ENCODE data around the gene LATS1. TPM values are rescaled to one million over a fixed set of nuclear protein-coding genes. Genes with fewer than 3 reads are reported as not detected.

The LATS1 gene
- total and polyA plus RNA-seq, 8 donors, result 25.6 to 34.1 (median 32.6) TPM

DNA sequence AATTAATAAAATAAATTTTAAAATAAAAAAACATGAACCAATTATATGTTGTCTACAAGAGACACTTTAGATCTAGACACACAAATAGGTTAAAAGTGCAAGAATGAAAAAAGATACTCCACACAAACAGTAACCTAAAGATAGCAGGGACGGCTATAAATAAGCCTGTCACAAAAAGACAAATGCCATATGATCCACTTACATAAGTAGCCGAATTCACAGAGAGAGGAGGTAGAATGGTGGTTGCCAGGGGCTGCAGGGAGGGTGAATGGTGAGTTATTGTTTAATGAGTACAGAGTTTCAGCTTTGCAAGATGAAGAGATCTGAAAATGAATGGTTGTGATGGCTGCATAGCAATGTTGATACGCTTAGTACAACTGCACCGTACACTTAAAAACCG is 102.1 kb downstream of the LATS1 start:
- Histone ChIP-seq H3K4me3 (no peak overlapping the region), H3K27me3 (no peaks in the 10 kb centered on the region), H3K4me1 (no peaks in the 10 kb centered on the region), H3K36me3 (peaks cover 0 to 43% of the 10 kb centered on the region in 2 donors), H3K9me3 (peaks cover 0 to 8% of the 10 kb centered on the region in 2 donors), H3K27ac (no peak overlapping the region)
- intact Hi-C loops (cut with DNase I), result no loop called here
- ATAC-seq (no peak), DNase-seq (no peak)
- TF ChIP-seq, protein P1, sequence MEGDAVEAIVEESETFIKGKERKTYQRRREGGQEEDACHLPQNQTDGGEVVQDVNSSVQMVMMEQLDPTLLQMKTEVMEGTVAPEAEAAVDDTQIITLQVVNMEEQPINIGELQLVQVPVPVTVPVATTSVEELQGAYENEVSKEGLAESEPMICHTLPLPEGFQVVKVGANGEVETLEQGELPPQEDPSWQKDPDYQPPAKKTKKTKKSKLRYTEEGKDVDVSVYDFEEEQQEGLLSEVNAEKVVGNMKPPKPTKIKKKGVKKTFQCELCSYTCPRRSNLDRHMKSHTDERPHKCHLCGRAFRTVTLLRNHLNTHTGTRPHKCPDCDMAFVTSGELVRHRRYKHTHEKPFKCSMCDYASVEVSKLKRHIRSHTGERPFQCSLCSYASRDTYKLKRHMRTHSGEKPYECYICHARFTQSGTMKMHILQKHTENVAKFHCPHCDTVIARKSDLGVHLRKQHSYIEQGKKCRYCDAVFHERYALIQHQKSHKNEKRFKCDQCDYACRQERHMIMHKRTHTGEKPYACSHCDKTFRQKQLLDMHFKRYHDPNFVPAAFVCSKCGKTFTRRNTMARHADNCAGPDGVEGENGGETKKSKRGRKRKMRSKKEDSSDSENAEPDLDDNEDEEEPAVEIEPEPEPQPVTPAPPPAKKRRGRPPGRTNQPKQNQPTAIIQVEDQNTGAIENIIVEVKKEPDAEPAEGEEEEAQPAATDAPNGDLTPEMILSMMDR (IDR thresholded peaks at IDR 0.05), result no peak

DNA sequence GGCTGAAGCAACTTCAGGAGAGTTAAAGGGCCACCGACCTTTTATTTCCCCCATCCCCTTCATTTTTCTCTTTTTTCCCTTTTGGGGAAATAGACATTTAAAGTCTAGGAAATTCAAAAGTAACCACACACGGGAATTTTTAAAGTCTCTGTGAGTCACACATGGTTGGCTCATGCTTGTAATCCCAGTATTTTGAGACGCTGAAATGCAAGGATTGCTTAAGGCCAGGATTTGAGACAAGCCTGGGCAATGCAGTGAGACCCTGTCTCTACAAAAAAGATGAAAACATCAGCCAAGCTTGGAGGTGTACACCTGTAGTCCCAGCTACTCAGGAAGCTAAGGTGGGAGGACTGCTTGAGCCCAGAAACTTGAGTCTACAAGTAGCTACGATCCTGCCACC is 103.6 kb downstream of the LATS1 start:
- H3K4me3 ChIP-seq, result no peak overlapping the region
- no peaks in the 10 kb centered on the region for H3K4me1 ChIP-seq
- no peaks in the 10 kb centered on the region for H3K27me3 ChIP-seq
- DNase-seq, result no peak
- no peak overlapping the region for H3K27ac ChIP-seq
- peaks cover 0 to 8% of the 10 kb centered on the region in 2 donors for H3K9me3 ChIP-seq
- TF ChIP-seq, protein P1 (IDR thresholded peaks at IDR 0.05), result no peak
- no peak for ATAC-seq
- peaks cover 0 to 30% of the 10 kb centered on the region in 2 donors for H3K36me3 ChIP-seq
- intact Hi-C loops (cut with DNase I), result no loop called here

DNA sequence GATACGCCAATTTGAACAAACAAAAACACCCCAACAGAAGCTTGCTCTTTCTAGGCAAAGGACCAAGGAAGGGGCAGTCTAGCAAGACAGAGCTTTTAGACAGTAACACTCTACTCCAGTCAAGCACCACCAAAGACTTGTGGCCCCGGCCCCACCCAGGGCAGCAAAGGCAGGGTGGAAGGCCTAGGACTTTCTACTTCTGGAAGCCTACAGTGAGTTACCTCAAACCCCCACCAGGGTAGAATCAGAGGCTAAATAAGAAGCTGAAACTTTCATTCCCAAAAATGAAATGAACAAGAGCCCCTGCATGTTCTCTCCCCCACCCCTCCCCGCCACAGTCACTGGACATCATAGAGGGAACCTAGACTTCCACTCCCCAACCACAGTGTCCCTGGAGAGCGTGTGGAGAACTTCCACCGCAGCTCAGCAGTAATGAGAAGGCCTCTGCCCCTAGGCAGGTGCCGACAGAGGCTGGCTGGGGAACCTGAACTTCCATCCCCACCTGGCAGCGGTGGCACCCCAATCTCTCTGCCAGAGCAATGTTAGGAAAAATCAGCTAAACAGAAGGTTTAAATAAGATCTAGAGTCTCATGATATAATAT is 109.4 kb downstream of the LATS1 start:
- no peak for ATAC-seq

More for the DNA sequence above, 109.4 kb downstream of the LATS1 start:
- Histone ChIP-seq H3K4me3 (no peak overlapping the region), H3K27me3 (no peaks in the 10 kb centered on the region), H3K9me3 (peaks cover 0 to 4% of the 10 kb centered on the region in 2 donors), H3K27ac (no peak overlapping the region), H3K36me3 (peaks cover 0 to under 1% of the 10 kb centered on the region in 2 donors), H3K4me1 (no peaks in the 10 kb centered on the region)
- DNase-seq, result no peak
- TF ChIP-seq, protein P1 (IDR thresholded peaks at IDR 0.05), result no peak
- intact Hi-C loops (cut with DNase I), result no loop called here

Other genes with a start within 250 kb of the LATS1 start
- 1 to 10 TPM; 1.9 to 4.1 TPM for gene ZC3H12D, start 233.1 kb downstream of the LATS1 start, total RNA-seq
- gene ZC3H12D, start 233.1 kb downstream of the LATS1 start, polyA plus RNA-seq (ENCODE audit: insufficient read length in 6 of 6), result under 1 TPM; 0.45 to 0.95 (median 0.78) TPM
- gene PPIL4, start 172.1 kb downstream of the LATS1 start, total RNA-seq, result 10 to 100 TPM; 22.4 to 25.7 TPM
- 10 to 100 TPM; 59.1 to 77.0 (median 64.2) TPM for gene PPIL4, start 172.1 kb downstream of the LATS1 start, polyA plus RNA-seq (ENCODE audit: insufficient read length in 6 of 6)
- 10 to 100 TPM; 43.6 to 46.4 TPM for gene GINM1, start 151.7 kb downstream of the LATS1 start, total RNA-seq
- 10 to 100 TPM; 51.0 to 59.3 (median 56.6) TPM for gene GINM1, start 151.7 kb downstream of the LATS1 start, polyA plus RNA-seq (ENCODE audit: insufficient read length in 6 of 6)
- 10 to 100 TPM; 11.6 to 13.7 TPM for gene KATNA1, start 69.4 kb downstream of the LATS1 start, total RNA-seq
- 10 to 100 TPM; 30.0 to 35.3 (median 33.0) TPM for gene KATNA1, start 69.4 kb downstream of the LATS1 start, polyA plus RNA-seq (ENCODE audit: insufficient read length in 6 of 6)
- 10 to 100 TPM; 28.7 to 33.8 TPM for gene NUP43, start 28.4 kb upstream of the LATS1 start, total RNA-seq
- 10 to 100 TPM; 40.9 to 49.6 (median 47.6) TPM for gene NUP43, start 28.4 kb upstream of the LATS1 start, polyA plus RNA-seq (ENCODE audit: insufficient read length in 6 of 6)
- gene PCMT1, start 31.6 kb upstream of the LATS1 start, total RNA-seq, result 10 to 100 TPM; 61.8 to 83.2 TPM
- 10 to 100 TPM; 64.3 to 87.4 (median 80.3) TPM for gene PCMT1, start 31.6 kb upstream of the LATS1 start, polyA plus RNA-seq (ENCODE audit: insufficient read length in 6 of 6)
- gene LRP11, start 146.3 kb upstream of the LATS1 start, total RNA-seq, result 10 to 100 TPM; 40.9 to 42.6 TPM
- 10 to 100 TPM; 30.1 to 40.3 (median 36.4) TPM for gene LRP11, start 146.3 kb upstream of the LATS1 start, polyA plus RNA-seq (ENCODE audit: insufficient read length in 6 of 6)
- gene RAET1E, start 180.0 kb upstream of the LATS1 start, total RNA-seq, result under 1 TPM; 0.35 to 0.50 TPM
- under 1 TPM; 0.20 to 0.69 (median 0.51) TPM for gene RAET1E, start 180.0 kb upstream of the LATS1 start, polyA plus RNA-seq (ENCODE audit: insufficient read length in 6 of 6)
- under 1 TPM; 0.76 to 0.93 TPM for gene RAET1G, start 205.0 kb upstream of the LATS1 start, total RNA-seq
- 1 to 10 TPM; 1.3 to 2.8 (median 1.7) TPM for gene RAET1G, start 205.0 kb upstream of the LATS1 start, polyA plus RNA-seq (ENCODE audit: insufficient read length in 6 of 6)
- gene ULBP2, start 223.9 kb upstream of the LATS1 start, total RNA-seq, result 1 to 10 TPM; 2.2 to 3.3 TPM
- 1 to 10 TPM; 2.2 to 3.6 (median 2.5) TPM for gene ULBP2, start 223.9 kb upstream of the LATS1 start, polyA plus RNA-seq (ENCODE audit: insufficient read length in 6 of 6)
- 1 to 10 TPM; 1.1 to 2.1 TPM for gene ULBP1, start 245.8 kb upstream of the LATS1 start, total RNA-seq
- gene ULBP1, start 245.8 kb upstream of the LATS1 start, polyA plus RNA-seq (ENCODE audit: insufficient read length in 6 of 6), result 1 to 10 TPM; 2.7 to 6.0 (median 4.2) TPM